Dedifferentiated amniotic fluid mesenchymal stem cell (primary cell): Measurements from ENCODE around the gene MARCKS.
A peak's percentile ranks its signal among the peaks of the same experiment; 100 is the strongest.

ENCODE experiments used
- DNase-seq: peaks from one replicate; pipeline ENCODE4 v3.0.0-alpha.2; 2016; ENCODE audit errors: extremely low spot score

Gene MARCKS

GRCh38 chr6:113853252-113853651, 3.9 kb upstream of the MARCKS start:
- DNase-seq, result no peak

- DNase-seq, result peak; percentile 74
These were observed 2.3 kb upstream of the MARCKS start for GRCh38 chr6:113854531-113855499.

GRCh38 chr6:113855500-113856374, 1.4 kb upstream of the MARCKS start:
- DNase-seq, result peak; percentile 43

GRCh38 chr6:113856375-113856624, 845 bp upstream of the MARCKS start:
- DNase-seq, result peak; percentile 45

- DNase-seq, result no peak
These were observed 673 bp downstream of the MARCKS start for GRCh38 chr6:113857556-113858479.

GRCh38 chr6:113858480-113859348, 1.6 kb downstream of the MARCKS start:
- peak; percentile 88 for DNase-seq

GRCh38 chr6:113859349-113860180, 2.4 kb downstream of the MARCKS start:
- DNase-seq, result peak; percentile 26

- DNase-seq, result no peak
These were observed 3.2 kb downstream of the MARCKS start for GRCh38 chr6:113860181-113860955.

- no peak for DNase-seq
These were observed 5.0 kb downstream of the MARCKS start for GRCh38 chr6:113862112-113862511.

- DNase-seq, result no peak
These were observed 13.8 kb downstream of the MARCKS start for GRCh38 chr6:113870917-113871316.

- DNase-seq, result no peak
These were observed 14.8 kb downstream of the MARCKS start for GRCh38 chr6:113871975-113872374.

- DNase-seq, result no peak
These were observed 16.0 kb downstream of the MARCKS start for GRCh38 chr6:113873043-113873667.

- DNase-seq, result peak; percentile 74
These were observed 18.3 kb downstream of the MARCKS start for GRCh38 chr6:113875470-113875869.

- DNase-seq, result no peak
These were observed 19.6 kb downstream of the MARCKS start for GRCh38 chr6:113876695-113877094.

- DNase-seq, result peak; percentile 72
These were observed 22.3 kb downstream of the MARCKS start for GRCh38 chr6:113879186-113880096.

GRCh38 chr6:113881478-113881980, 24.4 kb downstream of the MARCKS start:
- DNase-seq, result no peak

- no peak for DNase-seq
These were observed 25.3 kb downstream of the MARCKS start for GRCh38 chr6:113882336-113883022.
